Calu3 (cell line): ENCODE results near the gene SLC12A7. TPM values are rescaled to one million over a fixed set of nuclear protein-coding genes. Genes with fewer than 3 reads are reported as not detected.
A peak's percentile ranks its signal among the peaks of the same experiment; 100 is the strongest.

ENCODE experiments used
- BruUV-seq: library from RNA; stranded (reverse); fragments of 400-500 nt; replicated peaks from 2 replicates; lab custom pipeline; 2021; lab: Mats Ljungman, UMichigan
- CTCF ChIA-PET: fragments of 300-600 bp; sonication (Branson Sonifier 250); formaldehyde crosslinking; loops from one replicate; lab custom pipeline; 2022; ENCODE audit warnings: antibody characterized with exemption; lab: Charles Lee
- DNase-seq: peaks from one replicate; pipeline ENCODE4 v3.0.0; 2022
- H3K27ac Mint-ChIP-seq: one replicate; pipeline ENCODE4 v1.8.0; 2022; ENCODE audit warnings: mixed read lengths; ENCODE audit not compliant: unreplicated experiment
- H3K27me3 Mint-ChIP-seq: one replicate; pipeline ENCODE4 v1.8.0; 2022; ENCODE audit warnings: mixed read lengths; ENCODE audit not compliant: unreplicated experiment
- H3K36me3 Mint-ChIP-seq: one replicate; pipeline ENCODE4 v1.8.0; 2022; ENCODE audit warnings: mild to moderate bottlenecking, moderate library complexity, mixed read lengths; ENCODE audit not compliant: insufficient read depth, unreplicated experiment
- H3K4me1 Mint-ChIP-seq: one replicate; pipeline ENCODE4 v1.8.0; 2022; ENCODE audit warnings: mild to moderate bottlenecking, low read depth, mixed read lengths; ENCODE audit not compliant: unreplicated experiment
- H3K4me3 Mint-ChIP-seq: one replicate; pipeline ENCODE4 v1.8.0; 2022; ENCODE audit warnings: mild to moderate bottlenecking, low read depth, moderate library complexity, mixed read lengths; ENCODE audit not compliant: unreplicated experiment
- H3K9me3 Mint-ChIP-seq: one replicate; pipeline ENCODE4 v1.8.0; 2022; ENCODE audit warnings: low read depth, mixed read lengths; ENCODE audit not compliant: unreplicated experiment
- CTCF ChIP-seq: fragments of 200-600 bp; IDR thresholded peaks from one replicate; pipeline ENCODE4 v1.8.0; 2022; ENCODE audit warnings: antibody characterized with exemption; ENCODE audit not compliant: unreplicated experiment
- intact Hi-C: fragments of 100-400 bp; cut with micrococcal nuclease; formaldehyde crosslinking; loops from one replicate; pipeline ENCODE4 v1.10.0; 2022; ENCODE audit not compliant: unreplicated experiment
- total RNA-seq: library from RNA; stranded (reverse); gene quantifications from 2 replicates; pipeline ENCODE4 v1.2.3, GENCODE V29; 2022

The SLC12A7 gene
- total RNA-seq, 1 experiment from 2014 or later = 82.3 TPM

DNA sequence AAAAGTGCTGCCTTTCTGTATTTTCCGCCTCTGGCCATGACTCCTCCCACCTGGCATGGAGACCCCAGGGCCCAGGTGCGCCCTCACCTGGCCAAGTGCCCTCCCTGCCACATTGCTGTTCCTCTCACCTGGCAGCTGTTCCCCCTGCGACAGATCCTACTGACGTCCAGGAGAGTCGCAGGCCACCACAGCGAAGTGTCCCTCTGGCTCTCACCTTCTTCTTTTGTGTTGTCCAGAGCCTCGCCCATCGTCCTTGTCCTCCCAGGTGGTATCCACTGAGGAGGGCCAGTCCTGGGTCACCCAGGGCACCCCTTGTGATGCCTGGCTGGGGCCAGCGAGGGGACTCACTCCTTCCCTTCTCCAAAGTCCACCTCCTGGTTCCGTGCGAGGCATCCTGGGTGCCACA, 100.6 kb downstream of the SLC12A7 start:
- BruUV-seq = no TSS peak
- peak; percentile 79 for DNase-seq
- CTCF ChIA-PET = interaction anchor here (0.6 to 1.4 kb wide), 4 partner anchors 37 to 356 kb away, joined by 3 read pairs; no protein-coding TSS in a partner anchor

DNA sequence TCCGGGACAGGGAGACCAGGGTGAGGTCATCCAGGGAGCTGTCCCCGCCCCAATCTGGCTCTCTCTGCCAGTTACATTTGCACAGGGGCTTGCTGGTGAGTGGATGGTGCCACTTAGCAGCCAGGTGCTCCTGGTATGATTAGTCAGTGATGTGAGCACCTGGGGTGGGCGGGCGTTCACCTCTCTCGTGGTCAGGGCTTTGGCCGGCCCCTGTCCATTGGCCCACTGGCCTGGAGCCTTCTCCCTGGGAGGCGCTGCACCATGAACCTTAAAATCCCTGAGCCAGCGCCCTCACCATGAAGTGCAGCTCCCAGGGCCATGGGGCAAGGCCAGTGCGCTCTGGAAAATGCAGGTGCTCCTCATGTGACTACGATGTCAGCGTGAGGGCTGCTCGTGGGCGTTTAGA, 101.2 kb downstream of the SLC12A7 start:
- H3K9me3 Mint-ChIP-seq = no peaks in the 10 kb centered on the region
- no TSS peak for BruUV-seq
- no peak overlapping the region for H3K27ac Mint-ChIP-seq
- CTCF ChIA-PET = interaction anchor here (0.6 to 1.4 kb wide), 6 partner anchors 28 to 356 kb away, joined by 3 to 4 read pairs (median 3); no protein-coding TSS in a partner anchor
- no peak for TF ChIP-seq CTCF
- H3K4me1 Mint-ChIP-seq = peaks cover 17% of the 10 kb centered on the region
- intact Hi-C loops = loop anchor here (1.0 to 5.0 kb wide), 2 partner anchors 87 to 157 kb away; no protein-coding TSS in a partner anchor
- peaks cover 72% of the 10 kb centered on the region for H3K27me3 Mint-ChIP-seq
- H3K36me3 Mint-ChIP-seq = peaks cover 5% of the 10 kb centered on the region
- H3K4me3 Mint-ChIP-seq = no peak overlapping the region
- DNase-seq = no peak

More for the DNA sequence above, 100.6 kb downstream of the SLC12A7 start:
- peaks cover 5% of the 10 kb centered on the region for H3K36me3 Mint-ChIP-seq
- peaks cover 17% of the 10 kb centered on the region for H3K4me1 Mint-ChIP-seq
- no peak overlapping the region for H3K4me3 Mint-ChIP-seq
- no peak overlapping the region for H3K27ac Mint-ChIP-seq
- H3K9me3 Mint-ChIP-seq = no peaks in the 10 kb centered on the region
- peak; percentile 54 for TF ChIP-seq CTCF
- intact Hi-C loops = loop anchor here (1.0 to 5.0 kb wide), 2 partner anchors 88 to 156 kb away; no protein-coding TSS in a partner anchor
- peaks cover 72% of the 10 kb centered on the region for H3K27me3 Mint-ChIP-seq

GRCh38 chr5:1010181-1010510, 101.7 kb downstream of the SLC12A7 start:
- Mint-ChIP-seq H3K36me3 (peaks cover 5% of the 10 kb centered on the region), H3K4me1 (peaks cover 17% of the 10 kb centered on the region), H3K27ac (no peak overlapping the region), H3K27me3 (peaks cover 76% of the 10 kb centered on the region), H3K4me3 (no peak overlapping the region), H3K9me3 (no peaks in the 10 kb centered on the region)
- no TSS peak for BruUV-seq
- no peak for TF ChIP-seq CTCF
- no peak for DNase-seq
- CTCF ChIA-PET = interaction anchor here (0.8 to 1.4 kb wide), 4 partner anchors 10 to 86 kb away, joined by 3 to 4 read pairs (median 4); no protein-coding TSS in a partner anchor
- intact Hi-C loops = loop anchor here (5.0 kb wide), 1 partner anchor 157 kb away; no protein-coding TSS in a partner anchor

GRCh38 chr5:1009359-1010180, 102.3 kb downstream of the SLC12A7 start:
- Mint-ChIP-seq H3K36me3 (peaks cover 6% of the 10 kb centered on the region), H3K27ac (no peak overlapping the region), H3K4me1 (peaks cover 17% of the 10 kb centered on the region), H3K4me3 (peak overlapping the region; percentile 26), H3K9me3 (no peaks in the 10 kb centered on the region), H3K27me3 (peaks cover 76% of the 10 kb centered on the region)
- intact Hi-C loops = loop anchor here (5.0 to 10.0 kb wide), 2 partner anchors 65 to 158 kb away; no protein-coding TSS in a partner anchor
- TF ChIP-seq CTCF = no peak
- no TSS peak for BruUV-seq
- DNase-seq = no peak
- CTCF ChIA-PET = interaction anchor here (0.8 to 1.1 kb wide), 3 partner anchors 11 to 86 kb away, joined by 3 to 4 read pairs (median 4); no protein-coding TSS in a partner anchor
